Lower leg skin (tissue), 4 donors: ENCODE results near the gene MTA1. TPM values are rescaled to one million over a fixed set of nuclear protein-coding genes. Genes with fewer than 3 reads are reported as not detected.

ENCODE experiments used
- DNase-seq, 2 donors: peaks; one replicate each; pipeline ENCODE4 v3.0.0-alpha.2; 2019; ENCODE audit warnings: low spot score in 2 of 2
- H3K4me3 ChIP-seq: fragments of 200-600 bp; sonication (generic); 2 replicates; pipeline ENCODE4 v1.5.1; 2017; ENCODE audit warnings: mild to moderate bottlenecking, low read depth; ENCODE audit not compliant: poor library complexity, severe bottlenecking
- POLR2A ChIP-seq, 2 donors: fragments of 450-650 bp; IDR thresholded peaks; one replicate each; pipeline ENCODE4 v1.6.1; 2016 to 2017; ENCODE audit warnings: antibody characterized with exemption in 2 of 2, mild to moderate bottlenecking in 1 of 2, moderate library complexity in 1 of 2
- WGBS, 2 donors: methylation state at CpG; one replicate each; pipeline ENCODE4 v1.1.5; 2018; 5-methylcytosine and 5-hydroxymethylcytosine counted together
- intact Hi-C: fragments of 100-400 bp; cut with DNase I; formaldehyde crosslinking; loops from one replicate; pipeline ENCODE4 v1.15.0; 2023; ENCODE audit warnings: low total_unique reads
- total RNA-seq, 4 donors: library from RNA; depleted of rRNA; stranded (reverse); fragments of >200 nt; gene quantifications; one replicate each; pipeline ENCODE4 v1.1.0, GENCODE V29; 2016
- TF ChIP-seq, protein P1 (sequence below), 3 donors: fragments of 450-650 bp; IDR thresholded peaks; one replicate each; pipeline ENCODE4 v1.5.1; 2016; ENCODE audit warnings: antibody characterized with exemption in 3 of 3, mild to moderate bottlenecking in 3 of 3, moderate library complexity in 2 of 3

Gene MTA1
- total RNA-seq, 4 donors from 2014 or later, result 39.3 to 56.7 (median 46.4) TPM

DNA sequence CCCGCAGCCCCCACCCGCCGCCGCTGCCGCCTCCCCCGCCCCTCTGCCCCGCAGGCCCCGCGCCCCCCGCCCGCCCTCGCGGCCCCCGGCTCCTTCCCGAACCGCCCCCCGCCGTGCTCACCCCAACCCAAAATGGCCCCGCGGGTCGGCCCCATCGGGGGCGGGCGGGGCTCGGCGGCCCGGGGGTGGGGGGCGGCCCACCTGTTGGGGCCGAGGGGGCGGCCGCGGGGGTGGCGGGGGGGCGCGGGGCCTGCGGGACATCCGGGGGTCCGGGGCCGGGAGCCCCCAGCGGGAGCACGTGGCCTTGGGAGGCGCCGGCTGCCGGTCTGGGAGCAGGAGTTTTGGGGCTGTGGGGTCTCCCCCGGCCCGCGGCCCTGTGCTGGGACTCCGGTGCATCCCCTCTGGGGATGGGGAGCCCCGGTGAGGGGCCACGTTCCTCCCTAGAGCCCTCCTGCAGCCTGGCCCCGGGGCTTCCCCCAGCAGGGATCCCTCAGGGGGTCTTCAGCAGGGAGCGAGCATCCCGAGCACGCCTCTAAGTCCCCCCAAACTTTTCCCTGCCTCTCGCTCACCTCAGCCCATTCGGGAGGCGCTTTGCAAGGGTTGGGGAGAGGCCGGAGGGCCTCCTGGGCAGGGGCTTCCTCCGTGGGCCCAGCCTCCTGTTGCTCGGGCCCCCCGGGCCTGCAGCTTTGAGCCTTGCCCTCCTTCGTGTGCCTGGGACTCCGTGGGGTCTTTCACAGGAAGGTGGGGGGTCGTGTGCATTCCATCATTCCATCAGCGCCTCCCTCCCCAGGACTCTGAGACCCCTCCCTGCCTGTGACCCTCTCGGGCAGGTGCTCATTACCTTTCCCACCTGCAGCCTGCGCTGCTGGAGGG is 710 bp downstream of the MTA1 start:
- WGBS, 2 donors, result 4 to 18% methylated on average over 12 to 24 of the region's 67 CpGs
- peak overlapping the region; percentile 47 for H3K4me3 ChIP-seq
- DNase-seq, result no peak
- TF ChIP-seq POLR2A (IDR thresholded peaks at IDR 0.05), result no peak
- TF ChIP-seq, protein P1, sequence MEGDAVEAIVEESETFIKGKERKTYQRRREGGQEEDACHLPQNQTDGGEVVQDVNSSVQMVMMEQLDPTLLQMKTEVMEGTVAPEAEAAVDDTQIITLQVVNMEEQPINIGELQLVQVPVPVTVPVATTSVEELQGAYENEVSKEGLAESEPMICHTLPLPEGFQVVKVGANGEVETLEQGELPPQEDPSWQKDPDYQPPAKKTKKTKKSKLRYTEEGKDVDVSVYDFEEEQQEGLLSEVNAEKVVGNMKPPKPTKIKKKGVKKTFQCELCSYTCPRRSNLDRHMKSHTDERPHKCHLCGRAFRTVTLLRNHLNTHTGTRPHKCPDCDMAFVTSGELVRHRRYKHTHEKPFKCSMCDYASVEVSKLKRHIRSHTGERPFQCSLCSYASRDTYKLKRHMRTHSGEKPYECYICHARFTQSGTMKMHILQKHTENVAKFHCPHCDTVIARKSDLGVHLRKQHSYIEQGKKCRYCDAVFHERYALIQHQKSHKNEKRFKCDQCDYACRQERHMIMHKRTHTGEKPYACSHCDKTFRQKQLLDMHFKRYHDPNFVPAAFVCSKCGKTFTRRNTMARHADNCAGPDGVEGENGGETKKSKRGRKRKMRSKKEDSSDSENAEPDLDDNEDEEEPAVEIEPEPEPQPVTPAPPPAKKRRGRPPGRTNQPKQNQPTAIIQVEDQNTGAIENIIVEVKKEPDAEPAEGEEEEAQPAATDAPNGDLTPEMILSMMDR (IDR thresholded peaks at IDR 0.05), result no peak
- intact Hi-C loops, result no loop called here

DNA sequence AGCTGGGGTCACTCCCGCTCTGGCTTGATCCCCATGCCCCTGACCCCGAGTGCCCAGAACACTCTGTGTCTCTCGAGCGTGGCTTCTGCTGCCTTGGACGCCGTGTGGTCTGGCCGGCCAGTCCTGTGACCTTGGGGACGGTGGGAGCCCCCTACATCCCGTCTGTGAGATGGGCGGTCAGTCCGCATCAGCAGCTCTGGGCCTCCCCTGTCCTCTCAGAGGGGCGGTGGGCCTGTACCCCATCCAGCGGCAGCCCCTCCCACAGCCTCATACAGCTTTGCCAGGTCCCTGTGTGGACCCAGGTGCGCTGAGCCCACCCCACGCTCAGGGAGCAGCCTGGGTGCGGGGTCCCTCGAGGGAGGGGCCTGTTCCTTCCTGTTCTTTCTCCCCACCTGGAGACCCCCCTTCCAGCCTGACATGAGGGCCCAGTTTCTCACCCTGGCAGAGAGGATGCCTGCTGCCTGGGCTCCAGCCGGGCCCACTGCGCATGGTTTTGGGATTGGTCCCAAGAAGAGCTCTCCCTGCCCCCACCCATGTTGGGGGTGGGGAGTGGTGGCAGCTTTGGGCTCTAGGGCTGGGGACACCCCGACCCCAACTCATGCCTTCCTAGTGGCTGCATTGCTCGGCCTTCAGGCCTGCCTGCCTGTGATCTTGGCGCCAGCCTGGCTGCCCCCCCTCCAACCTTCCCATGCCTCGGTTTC is 1.5 kb downstream of the MTA1 start:
- no peak overlapping the region for H3K4me3 ChIP-seq
- 40 to 48% methylated on average over 11 to 16 of the region's 23 CpGs for WGBS, 2 donors
- DNase-seq, result peak in 1 of 2 donors; percentile 84
- intact Hi-C loops, result no loop called here
- TF ChIP-seq, protein P1 (IDR thresholded peaks at IDR 0.05), result no peak
- no peak for TF ChIP-seq POLR2A (IDR thresholded peaks at IDR 0.05)

DNA sequence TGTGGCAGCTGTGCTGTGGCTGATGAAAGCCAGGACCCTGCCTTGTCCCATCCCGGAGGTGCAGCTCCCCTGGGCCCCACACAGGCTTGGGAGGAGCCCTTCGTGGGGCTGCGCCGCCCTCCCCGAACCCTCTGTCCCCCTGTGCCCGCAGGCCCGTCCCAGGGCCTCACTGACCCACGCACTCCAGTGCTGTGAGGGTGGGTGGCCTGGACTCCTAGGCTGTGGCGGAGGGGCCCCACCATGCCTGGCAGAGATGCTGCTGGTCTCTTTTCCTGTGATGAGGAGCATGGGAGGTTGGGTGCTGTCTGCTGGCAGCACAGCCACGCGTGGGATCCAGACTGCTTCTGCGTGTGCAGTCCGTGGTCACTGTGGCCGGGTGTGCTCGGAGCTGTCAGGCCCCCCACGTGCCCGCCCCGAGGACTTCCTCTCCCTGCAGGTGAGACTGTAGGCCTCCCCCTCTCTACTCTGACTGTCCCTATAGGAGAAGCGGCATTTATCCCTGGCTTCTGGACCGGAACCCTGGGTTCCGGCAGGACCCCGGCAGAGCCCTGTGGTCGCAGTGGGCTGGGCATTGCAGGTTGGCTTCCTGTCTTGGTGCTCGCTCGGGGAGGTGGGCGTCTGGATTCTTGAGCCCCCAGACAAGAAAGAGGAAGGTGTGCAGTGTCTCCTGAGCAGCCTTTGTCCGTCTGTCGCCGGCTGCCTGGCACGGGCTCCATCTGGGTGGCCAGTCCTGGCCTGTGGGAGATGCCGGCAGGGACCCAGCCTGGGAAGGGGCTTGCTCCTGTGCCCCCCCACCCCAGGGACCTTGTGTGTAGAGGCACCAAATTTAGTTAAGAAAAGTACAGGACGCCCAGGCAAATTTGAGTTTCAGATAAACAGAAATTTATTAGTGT is 2.3 kb downstream of the MTA1 start:
- no peak for TF ChIP-seq POLR2A (IDR thresholded peaks at IDR 0.05)
- TF ChIP-seq, protein P1 (IDR thresholded peaks at IDR 0.05), result no peak
- H3K4me3 ChIP-seq, result no peak overlapping the region
- 73 to 82% methylated on average over 7 to 26 of the region's 32 CpGs for whole genome bisulfite sequencing, 2 donors
- peak in 1 of 2 donors; percentile 85 for DNase-seq
- intact Hi-C loops, result no loop called here

DNA sequence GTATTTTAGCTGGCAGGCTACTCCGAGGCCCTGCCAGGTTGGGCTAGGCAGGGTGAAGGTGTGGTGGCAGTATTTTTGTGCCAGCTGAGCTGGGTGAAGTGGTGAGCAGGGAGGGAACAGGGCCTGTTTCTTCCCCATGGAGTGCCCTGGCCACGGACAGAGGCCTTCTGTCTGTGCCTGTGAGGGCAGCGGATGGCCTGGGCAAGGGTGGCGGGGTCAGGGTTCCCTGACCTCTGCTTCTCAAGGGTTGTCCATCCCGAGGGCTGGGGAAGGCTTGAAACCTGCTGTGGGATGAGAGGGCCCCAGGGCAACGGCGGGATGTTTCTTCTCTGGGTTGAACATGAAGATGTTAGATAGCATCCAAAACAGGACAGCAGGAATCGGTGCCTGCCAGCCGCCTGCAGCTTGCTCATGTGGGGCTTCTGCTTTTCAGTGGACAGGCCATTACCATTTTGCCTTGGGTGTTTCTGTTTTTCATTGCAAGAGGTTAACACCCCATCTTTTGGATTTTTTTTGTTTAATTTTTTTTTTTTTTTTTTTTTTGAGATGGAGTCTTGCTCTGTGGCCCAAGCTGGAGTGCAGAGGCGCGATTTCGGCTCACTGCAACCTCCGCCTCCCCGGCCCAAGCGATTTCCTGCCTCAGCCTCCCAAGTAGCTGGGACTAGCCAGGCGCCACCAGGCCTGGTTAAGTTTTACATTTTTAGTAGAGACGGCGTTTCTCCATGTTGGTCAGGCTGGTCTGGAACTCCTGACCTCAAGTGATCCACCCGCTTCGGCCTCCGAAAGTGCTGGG is 3.3 kb downstream of the MTA1 start:
- 74 to 76% methylated on average over 21 of the region's 21 CpGs for WGBS, 2 donors
- TF ChIP-seq, protein P1 (IDR thresholded peaks at IDR 0.05), result no peak
- intact Hi-C loops, result no loop called here
- H3K4me3 ChIP-seq, result no peak overlapping the region
- peak in 1 of 2 donors; percentile 84 for DNase-seq
